H1 (cell line): ENCODE measurements around the gene TMEM271. TPM values are rescaled to one million over a fixed set of nuclear protein-coding genes. Genes with fewer than 3 reads are reported as not detected.

Source experiments
- GTF2F1 ChIP-seq: IDR thresholded peaks from 2 replicates; pipeline ENCODE4 v1.6.1; 2012; ENCODE audit warnings: low read depth, low read length, improper control_type of control experiment, borderline replicate concordance
- KDM4A ChIP-seq: IDR thresholded peaks from one replicate; pipeline ENCODE4 v1.7.1; 2012; ENCODE audit warnings: low read depth, mild to moderate bottlenecking, moderate library complexity, low read length, inconsistent platforms; ENCODE audit not compliant: severe bottlenecking
- RBBP5 ChIP-seq: IDR thresholded peaks from 2 replicates; pipeline ENCODE4 v1.7.1; 2012; ENCODE audit warnings: low read depth, mild to moderate bottlenecking, inconsistent platforms, low read length, moderate library complexity, borderline replicate concordance
- SIN3A ChIP-seq, 2 experiments: IDR thresholded peaks in 1 of 2; conservative IDR thresholded peaks in 1 of 2; 2 replicates each; pipeline ENCODE4 v1.6.1; 2011 to 2012; ENCODE audit warnings: low read length in 2 of 2, improper control_type of control experiment in 1 of 2, low read depth in 1 of 2, mild to moderate bottlenecking in 1 of 2
- polyA plus RNA-seq, 7 experiments: library from polyadenylated mRNA; depleted of rRNA in 3 of 7; stranded (reverse) in 5 of 7; unstranded in 2 of 7; fragments of >200 nt in 5 of 7; fragments of 200-250 nt in 2 of 7; gene quantifications; 1 replicate in 5 of 7; 2 replicates in 1 of 7; 4 replicates in 1 of 7; pipeline versions ENCODE4 v1.2.1 to v1.2.3, GENCODE V29; 2011 to 2013; ENCODE audit warnings: missing spikeins in 2 of 7, mixed read lengths in 2 of 7
- total RNA-seq: library from RNA; stranded (reverse); fragmentation: NEBNext Ultra II Directional; extraction: Animal tissue kit (Norgen Biotek cat#: 25700); gene quantifications from 2 replicates; pipeline ENCODE4 v1.2.1, GENCODE V29; 2021
- TF ChIP-seq, protein P1 (sequence below), 3 experiments: IDR thresholded peaks; 1 replicate in 2 of 3; 2 replicates in 1 of 3; pipeline versions ENCODE4 v1.5.1 to v1.6.1; 2011; ENCODE audit warnings: low read length in 3 of 3, mild to moderate bottlenecking in 3 of 3, inconsistent platforms in 2 of 3, low read depth in 1 of 3, moderate library complexity in 1 of 3; ENCODE audit not compliant: insufficient read depth in 1 of 3; ENCODE audit errors: control extremely low read depth in 1 of 3

Gene TMEM271
- total and polyA plus RNA-seq, 2 of the 8 experiments (the other 6 are each of a cell fraction or from before 2014, with no cell fraction given): 0.08 to 0.35 TPM

DNA sequence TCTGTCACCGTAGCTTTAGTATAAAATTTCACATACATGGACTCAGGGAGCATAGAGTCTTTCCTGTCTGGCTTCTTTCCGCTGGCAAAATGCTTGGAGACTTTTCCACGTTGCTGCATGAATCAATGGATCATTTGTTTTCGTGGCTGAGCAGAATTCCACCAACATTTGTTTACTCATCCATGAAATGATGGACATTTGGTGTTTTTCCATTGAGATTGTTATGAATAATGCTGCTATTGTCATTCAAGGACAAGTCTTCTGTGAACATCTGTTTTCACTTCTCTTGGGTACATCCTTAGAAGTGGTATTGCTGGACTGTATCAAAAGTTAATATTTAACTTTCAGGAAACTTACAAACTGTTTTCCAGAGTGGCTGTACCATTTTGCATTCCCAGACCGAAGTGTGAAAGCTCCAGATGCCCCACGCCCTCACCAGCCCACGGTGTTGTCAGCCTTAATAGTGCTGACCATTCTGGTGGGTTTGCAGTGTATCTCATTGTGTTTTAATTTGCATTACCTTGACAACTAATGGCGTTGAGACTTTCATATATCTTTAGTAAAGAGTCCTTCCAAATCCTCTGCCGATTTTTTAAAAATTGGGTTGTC, 5.8 kb upstream of the TMEM271 start (continued):
- TF ChIP-seq SIN3A (conservative IDR thresholded peaks at IDR 0.05 in 1 of 2, IDR thresholded peaks at IDR 0.05 in 1 of 2; ENCODE audit: low read depth in 1 of 2, low read length in 2 of 2) (no peak), KDM4A (no peak), RBBP5 (no peak), GTF2F1 (no peak)
- TF ChIP-seq, protein P1, sequence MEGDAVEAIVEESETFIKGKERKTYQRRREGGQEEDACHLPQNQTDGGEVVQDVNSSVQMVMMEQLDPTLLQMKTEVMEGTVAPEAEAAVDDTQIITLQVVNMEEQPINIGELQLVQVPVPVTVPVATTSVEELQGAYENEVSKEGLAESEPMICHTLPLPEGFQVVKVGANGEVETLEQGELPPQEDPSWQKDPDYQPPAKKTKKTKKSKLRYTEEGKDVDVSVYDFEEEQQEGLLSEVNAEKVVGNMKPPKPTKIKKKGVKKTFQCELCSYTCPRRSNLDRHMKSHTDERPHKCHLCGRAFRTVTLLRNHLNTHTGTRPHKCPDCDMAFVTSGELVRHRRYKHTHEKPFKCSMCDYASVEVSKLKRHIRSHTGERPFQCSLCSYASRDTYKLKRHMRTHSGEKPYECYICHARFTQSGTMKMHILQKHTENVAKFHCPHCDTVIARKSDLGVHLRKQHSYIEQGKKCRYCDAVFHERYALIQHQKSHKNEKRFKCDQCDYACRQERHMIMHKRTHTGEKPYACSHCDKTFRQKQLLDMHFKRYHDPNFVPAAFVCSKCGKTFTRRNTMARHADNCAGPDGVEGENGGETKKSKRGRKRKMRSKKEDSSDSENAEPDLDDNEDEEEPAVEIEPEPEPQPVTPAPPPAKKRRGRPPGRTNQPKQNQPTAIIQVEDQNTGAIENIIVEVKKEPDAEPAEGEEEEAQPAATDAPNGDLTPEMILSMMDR (IDR thresholded peaks at IDR 0.05; ENCODE audit: control extremely low read depth in 1 of 3, insufficient read depth in 1 of 3, low read depth in 1 of 3, low read length in 3 of 3): no peak
